Suprapubic skin (tissue), 4 donors: ENCODE measurements around the gene CARS2. TPM values are rescaled to one million over a fixed set of nuclear protein-coding genes. Genes with fewer than 3 reads are reported as not detected.
"Not testable (repeated sequence)": the region's sequence is repeated elsewhere in the genome, so short reads cannot be mapped to it uniquely, and the experiment has no call there.

Experiments
- DNase-seq, 2 donors: peaks; one replicate each; pipeline ENCODE4 v3.0.0-alpha.2; 2019; ENCODE audit warnings: low spot score in 2 of 2
- H3K27ac ChIP-seq: fragments of 200-600 bp; sonication (generic); one replicate; pipeline ENCODE4 v1.5.1; 2019
- H3K27me3 ChIP-seq: fragments of 200-600 bp; sonication (generic); one replicate; pipeline ENCODE4 v1.5.1; 2019
- H3K36me3 ChIP-seq: fragments of 200-600 bp; sonication (generic); one replicate; pipeline ENCODE4 v1.5.1; 2019
- H3K4me1 ChIP-seq: fragments of 200-600 bp; sonication (generic); one replicate; pipeline ENCODE4 v1.5.1; 2019
- H3K4me3 ChIP-seq: fragments of 200-600 bp; sonication (generic); one replicate; pipeline ENCODE4 v1.5.1; 2019; ENCODE audit warnings: mild to moderate bottlenecking
- H3K9me3 ChIP-seq: fragments of 200-600 bp; sonication (generic); one replicate; pipeline ENCODE4 v1.5.1; 2019
- EP300 ChIP-seq: sonication (generic); formaldehyde crosslinking; IDR thresholded peaks from one replicate; pipeline ENCODE4 v1.6.1; 2017; ENCODE audit warnings: antibody characterized with exemption
- POLR2A ChIP-seq, 2 donors: fragments of 450-650 bp; IDR thresholded peaks; one replicate each; pipeline ENCODE4 v1.6.1; 2017; ENCODE audit warnings: antibody characterized with exemption in 2 of 2, mild to moderate bottlenecking in 2 of 2, moderate library complexity in 2 of 2
- POLR2AphosphoS5 ChIP-seq, 3 donors: sonication (generic); formaldehyde crosslinking; IDR thresholded peaks; one replicate each; pipeline ENCODE4 v1.6.1; 2017; ENCODE audit warnings: antibody characterized with exemption in 3 of 3
- WGBS: methylation state at CpG from one replicate; pipeline ENCODE4 v1.1.5; 2018; 5-methylcytosine and 5-hydroxymethylcytosine counted together
- total RNA-seq, 4 donors: library from RNA; depleted of rRNA; stranded (reverse); fragments of >200 nt; gene quantifications; one replicate each; pipeline ENCODE4 v1.1.0, GENCODE V29; 2016
- TF ChIP-seq, protein P1 (sequence below), 2 donors: fragments of 200-600 bp in 1 of 2; fragments of 450-650 bp in 1 of 2; sonication (generic) in 1 of 2; IDR thresholded peaks; one replicate each; pipeline ENCODE4 v1.5.1; 2016 to 2019; ENCODE audit warnings: antibody characterized with exemption in 2 of 2, mild to moderate bottlenecking in 1 of 2, moderate library complexity in 1 of 2

Gene CARS2
- total RNA-seq, 4 donors from 2014 or later, result 35.1 to 130 (median 80.9) TPM

GRCh38 chr13:110636701-110637201 is 69.2 kb downstream of the CARS2 start:
- H3K9me3 ChIP-seq, result no peaks in the 10 kb centered on the region
- TF ChIP-seq, protein P1, sequence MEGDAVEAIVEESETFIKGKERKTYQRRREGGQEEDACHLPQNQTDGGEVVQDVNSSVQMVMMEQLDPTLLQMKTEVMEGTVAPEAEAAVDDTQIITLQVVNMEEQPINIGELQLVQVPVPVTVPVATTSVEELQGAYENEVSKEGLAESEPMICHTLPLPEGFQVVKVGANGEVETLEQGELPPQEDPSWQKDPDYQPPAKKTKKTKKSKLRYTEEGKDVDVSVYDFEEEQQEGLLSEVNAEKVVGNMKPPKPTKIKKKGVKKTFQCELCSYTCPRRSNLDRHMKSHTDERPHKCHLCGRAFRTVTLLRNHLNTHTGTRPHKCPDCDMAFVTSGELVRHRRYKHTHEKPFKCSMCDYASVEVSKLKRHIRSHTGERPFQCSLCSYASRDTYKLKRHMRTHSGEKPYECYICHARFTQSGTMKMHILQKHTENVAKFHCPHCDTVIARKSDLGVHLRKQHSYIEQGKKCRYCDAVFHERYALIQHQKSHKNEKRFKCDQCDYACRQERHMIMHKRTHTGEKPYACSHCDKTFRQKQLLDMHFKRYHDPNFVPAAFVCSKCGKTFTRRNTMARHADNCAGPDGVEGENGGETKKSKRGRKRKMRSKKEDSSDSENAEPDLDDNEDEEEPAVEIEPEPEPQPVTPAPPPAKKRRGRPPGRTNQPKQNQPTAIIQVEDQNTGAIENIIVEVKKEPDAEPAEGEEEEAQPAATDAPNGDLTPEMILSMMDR (IDR thresholded peaks at IDR 0.05), result no peak
- no peak for TF ChIP-seq EP300
- TF ChIP-seq POLR2A (IDR thresholded peaks at IDR 0.05), result no peak
- no peak for TF ChIP-seq POLR2AphosphoS5 (IDR thresholded peaks at IDR 0.05)
- H3K36me3 ChIP-seq, result peaks cover 83% of the 10 kb centered on the region
- no peaks in the 10 kb centered on the region for H3K27me3 ChIP-seq
- H3K27ac ChIP-seq, result no peak overlapping the region
- H3K4me3 ChIP-seq, result no peak overlapping the region
- H3K4me1 ChIP-seq, result no peaks in the 10 kb centered on the region
- DNase-seq, result peak in 1 of 2 donors; percentile 63
- 73% methylated on average over 12 of the region's 14 CpGs for WGBS

DNA sequence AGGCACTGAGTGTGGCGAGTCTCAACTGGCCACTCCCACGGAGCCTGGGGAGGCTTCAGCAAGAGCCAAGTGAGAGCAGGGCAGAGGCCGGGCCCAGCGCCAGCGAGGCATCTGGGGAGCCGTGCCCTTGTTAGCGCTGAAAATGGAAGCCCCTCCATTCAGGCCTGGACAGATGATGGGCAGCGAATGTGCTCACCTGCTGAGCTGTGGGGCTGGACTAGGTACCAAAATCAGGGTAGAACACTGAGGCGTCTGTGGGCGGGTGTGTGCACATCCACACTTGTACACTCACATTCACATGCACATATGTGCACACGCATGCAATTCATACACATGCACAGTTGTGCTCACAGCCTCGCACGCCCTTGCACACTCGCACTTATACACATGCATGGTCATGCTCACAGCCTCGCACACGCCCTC is 69.9 kb downstream of the CARS2 start:
- Histone ChIP-seq H3K9me3 (no peaks in the 10 kb centered on the region), H3K4me1 (no peaks in the 10 kb centered on the region), H3K27ac (no peak overlapping the region), H3K36me3 (peaks cover 76% of the 10 kb centered on the region), H3K4me3 (no peak overlapping the region), H3K27me3 (no peaks in the 10 kb centered on the region)
- peak in 1 of 2 donors; percentile 74 for DNase-seq
- 71% methylated on average over 13 of the region's 16 CpGs for WGBS
- TF ChIP-seq POLR2A (IDR thresholded peaks at IDR 0.05) (no peak), POLR2AphosphoS5 (IDR thresholded peaks at IDR 0.05) (no peak), EP300 (no peak)
- TF ChIP-seq, protein P1 (IDR thresholded peaks at IDR 0.05), result no peak

GRCh38 chr13:110635405-110636002 is 70.4 kb downstream of the CARS2 start:
- Histone ChIP-seq H3K36me3 (peaks cover 71% of the 10 kb centered on the region), H3K9me3 (no peaks in the 10 kb centered on the region), H3K27ac (no peak overlapping the region), H3K4me1 (no peaks in the 10 kb centered on the region), H3K27me3 (no peaks in the 10 kb centered on the region), H3K4me3 (no peak overlapping the region)
- TF ChIP-seq EP300 (no peak), POLR2AphosphoS5 (IDR thresholded peaks at IDR 0.05) (no peak)
- 96% methylated on average over 10 of the region's 19 CpGs for WGBS
- DNase-seq, result peak in 1 of 2 donors; percentile 64

DNA sequence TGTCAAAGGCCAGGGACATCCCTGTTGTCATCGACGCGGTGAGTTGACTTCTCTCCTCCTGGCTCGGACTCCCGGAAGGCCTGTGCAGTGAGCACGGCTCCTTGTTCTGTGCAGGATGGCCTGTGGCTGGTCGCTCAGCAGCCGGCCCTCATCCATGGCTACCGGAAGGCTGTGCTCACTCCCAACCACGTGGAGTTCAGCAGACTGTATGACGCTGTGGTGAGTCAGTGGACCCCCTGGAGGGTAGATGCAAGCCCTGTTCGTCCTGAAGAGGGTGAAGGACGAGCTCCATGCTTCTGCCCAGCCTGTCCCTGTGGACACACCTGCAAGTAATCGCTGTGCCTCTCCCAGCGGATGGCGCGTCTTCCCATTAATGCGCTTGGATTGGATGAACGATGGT is 71.4 kb downstream of the CARS2 start:
- peak in 1 of 2 donors; percentile 64 for DNase-seq
- TF ChIP-seq POLR2A (IDR thresholded peaks at IDR 0.05) (no peak), EP300 (no peak), POLR2AphosphoS5 (IDR thresholded peaks at IDR 0.05) (no peak)
- TF ChIP-seq, protein P1 (IDR thresholded peaks at IDR 0.05), result no peak
- WGBS, result 91% methylated on average over 12 of the region's 19 CpGs
- Histone ChIP-seq H3K9me3 (no peaks in the 10 kb centered on the region), H3K27me3 (no peaks in the 10 kb centered on the region), H3K4me3 (no peak overlapping the region), H3K36me3 (peaks cover 61% of the 10 kb centered on the region), H3K27ac (no peak overlapping the region), H3K4me1 (no peaks in the 10 kb centered on the region)

DNA sequence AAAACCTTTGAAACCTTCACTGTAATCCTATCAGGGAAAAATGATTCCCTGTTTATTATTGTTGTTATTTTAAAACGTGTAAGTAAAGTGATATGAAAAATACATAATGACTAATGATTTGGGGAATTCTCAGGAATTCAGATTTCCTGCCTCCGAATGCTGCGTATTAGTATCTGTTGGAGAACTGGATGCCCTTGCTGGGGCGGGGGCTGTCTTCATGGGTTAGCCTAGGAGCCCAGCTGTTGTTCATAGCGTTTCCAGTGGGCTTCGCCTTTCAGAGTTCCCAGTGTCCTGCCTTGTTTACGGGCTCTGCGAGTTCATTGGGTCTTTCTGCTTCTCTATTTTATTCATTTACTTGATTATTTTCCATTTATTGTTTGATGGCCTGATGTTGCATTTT is 72.1 kb downstream of the CARS2 start:
- H3K27ac ChIP-seq, result no peak overlapping the region
- peaks cover 59% of the 10 kb centered on the region for H3K36me3 ChIP-seq
- H3K4me3 ChIP-seq, result no peak overlapping the region
- DNase-seq, result no peak
- H3K27me3 ChIP-seq, result no peaks in the 10 kb centered on the region
- no peaks in the 10 kb centered on the region for H3K9me3 ChIP-seq
- WGBS, result 92% methylated on average over 8 of the region's 8 CpGs
- no peaks in the 10 kb centered on the region for H3K4me1 ChIP-seq
- TF ChIP-seq EP300 (no peak), POLR2AphosphoS5 (IDR thresholded peaks at IDR 0.05) (no peak), POLR2A (IDR thresholded peaks at IDR 0.05) (no peak)
- TF ChIP-seq, protein P1 (IDR thresholded peaks at IDR 0.05), result no peak

DNA sequence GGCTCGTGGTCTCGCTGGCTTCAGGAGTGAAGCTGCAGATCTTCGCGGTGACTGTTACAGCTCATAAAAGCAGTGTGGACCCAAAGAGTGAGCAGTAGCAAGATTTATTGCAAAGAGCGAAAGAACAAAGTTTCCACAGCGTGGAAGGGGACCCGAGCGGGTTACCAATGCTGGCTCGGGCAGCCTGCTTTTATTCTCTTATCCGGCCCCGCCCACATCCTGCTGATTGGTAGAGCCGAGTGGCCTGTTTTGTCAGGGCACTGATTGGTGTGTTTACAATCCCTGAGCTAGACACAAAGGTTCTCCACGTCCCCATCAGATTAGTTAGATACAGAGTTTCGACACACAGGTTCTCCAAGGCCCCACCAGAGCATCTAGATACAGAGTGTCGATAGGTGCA is 73.7 kb downstream of the CARS2 start:
- H3K36me3 ChIP-seq, result peaks cover 56% of the 10 kb centered on the region
- H3K4me3 ChIP-seq, H3K27me3 ChIP-seq, H3K9me3 ChIP-seq, H3K4me1 ChIP-seq, H3K27ac ChIP-seq: not testable (repeated sequence)
- peak in 1 of 2 donors; percentile 54 for DNase-seq
- 94% methylated on average over 15 of the region's 15 CpGs for WGBS
